HepG2 (cell line): ENCODE data around the gene TRERF1. TPM values are rescaled to one million over a fixed set of nuclear protein-coding genes. Genes with fewer than 3 reads are reported as not detected.

Experiments used
- ATAC-seq: fragments of 200-7000 bp; cut with Tn5 transposase; 3 replicates; pipeline ENCODE4 v1.9.1; 2020; ENCODE audit warnings: mild to moderate bottlenecking, moderate library complexity
- BruUV-seq: library from RNA; stranded (reverse); fragments of 400-500 nt; replicated peaks from 2 replicates; lab custom pipeline; 2021; lab: Mats Ljungman, UMichigan
- CTCF ChIA-PET: fragments of 300-600 bp; formaldehyde crosslinking; extraction: SDS; loops from one replicate; lab custom pipeline; 2021; ENCODE audit warnings: low total read pairs, inconsistent platforms, low intra/inter-chr PET ratio; lab: Yijun Ruan, JAX
- POLR2A ChIA-PET: fragments of 350-600 bp; sonication (Branson Sonifier 250); formaldehyde crosslinking; loops from one replicate; lab custom pipeline; 2020; ENCODE audit warnings: antibody characterized with exemption, inconsistent platforms; lab: Yijun Ruan, JAX
- DNase-seq: peaks from one replicate; pipeline ENCODE4 v3.0.0-alpha.2; 2015; ENCODE audit warnings: low spot score
- FAIRE-seq: peaks from 3 replicates; lab custom pipeline; 2011; peaks lifted over from hg19 to GRCh38; lab: Jason Lieb, UNC
- H2AFZ ChIP-seq: one replicate; pipeline ENCODE4 v1.6.1; 2011; ENCODE audit warnings: low read length, inconsistent platforms
- H3K27ac ChIP-seq: fragments of 300-600 bp; 3 replicates; pipeline ENCODE4 v1.8.0; 2011; ENCODE audit warnings: mixed run types, mild to moderate bottlenecking, mixed read lengths, low read length, inconsistent platforms; ENCODE audit not compliant: insufficient read depth; ENCODE audit errors: extremely low read length
- H3K27me3 ChIP-seq, 2 experiments: fragments of 200-600 bp in 1 of 2; 2 replicates in 1 of 2; 3 replicates in 1 of 2; pipeline versions ENCODE4 v1.6.0 to v1.8.0; 2011; ENCODE audit warnings: low read length in 2 of 2, mild to moderate bottlenecking in 2 of 2, moderate library complexity in 2 of 2, inconsistent platforms in 1 of 2; ENCODE audit not compliant: insufficient read depth in 2 of 2, control insufficient read depth in 1 of 2
- H3K36me3 ChIP-seq, 2 experiments: fragments of 200-600 bp in 1 of 2; replicated peaks in 1 of 2; 2 replicates in 1 of 2; 3 replicates in 1 of 2; pipeline versions ENCODE4 v1.5.1 to v1.8.0; 2011; ENCODE audit warnings: low read length in 2 of 2, inconsistent platforms in 1 of 2; ENCODE audit not compliant: insufficient read depth in 2 of 2, control insufficient read depth in 1 of 2
- H3K4me1 ChIP-seq: 2 replicates; pipeline ENCODE4 v1.5.1; 2012; ENCODE audit warnings: low read length, inconsistent platforms; ENCODE audit not compliant: insufficient read depth
- H3K4me2 ChIP-seq: 2 replicates; pipeline ENCODE4 v1.6.0; 2011; ENCODE audit warnings: low read depth, low read length, inconsistent platforms
- H3K4me3 ChIP-seq, 3 experiments: fragments of 200-600 bp in 1 of 3; sonication (generic), shearing (Covaris generic) in 1 of 3; replicated peaks in 1 of 3; 2 replicates each; pipeline ENCODE4 v1.5.1; 2011 to 2016; ENCODE audit warnings: low read length in 3 of 3, inconsistent platforms in 2 of 3, low read depth in 2 of 3, mild to moderate bottlenecking in 2 of 3, control low read depth in 1 of 3, mixed read lengths in 1 of 3; ENCODE audit not compliant: insufficient read depth in 1 of 3
- H3K79me2 ChIP-seq: one replicate; pipeline ENCODE4 v1.6.1; 2011; ENCODE audit warnings: low read length, inconsistent platforms; ENCODE audit not compliant: insufficient read depth
- H3K9ac ChIP-seq: 2 replicates; pipeline ENCODE4 v1.6.0; 2011; ENCODE audit warnings: mild to moderate bottlenecking, low read depth, low read length, inconsistent platforms; ENCODE audit not compliant: insufficient read depth
- H3K9me3 ChIP-seq: 2 replicates; pipeline ENCODE4 v1.5.1; 2012; ENCODE audit warnings: mild to moderate bottlenecking, low read length
- H4K20me1 ChIP-seq: 2 replicates; pipeline ENCODE4 v1.6.0; 2011; ENCODE audit warnings: inconsistent platforms, mild to moderate bottlenecking, low read length, moderate library complexity; ENCODE audit not compliant: insufficient read depth
- CREBL2 ChIP-seq: sonication (generic); formaldehyde crosslinking; IDR thresholded peaks from 2 replicates; pipeline ENCODE4 v1.8.1; 2023; ENCODE audit warnings: missing genetic modification reagents, mild to moderate bottlenecking, borderline replicate concordance
- FOSL2 ChIP-seq: sonication (generic); formaldehyde crosslinking; IDR thresholded peaks from 2 replicates; pipeline ENCODE4 v1.4.0; 2020; ENCODE audit warnings: missing genetic modification reagents
- FOXO1 ChIP-seq: sonication (generic); formaldehyde crosslinking; IDR thresholded peaks from 2 replicates; pipeline ENCODE4 v1.4.0; 2020; ENCODE audit warnings: missing genetic modification reagents
- PLSCR1 ChIP-seq: sonication (generic); formaldehyde crosslinking; IDR thresholded peaks from 2 replicates; pipeline ENCODE4 v1.5.0; 2020; ENCODE audit warnings: missing genetic modification reagents, mild to moderate bottlenecking, borderline replicate concordance
- ZBTB40 ChIP-seq, 2 experiments: fragments of 450-650 bp in 1 of 2; sonication (generic) in 1 of 2; formaldehyde crosslinking in 1 of 2; IDR thresholded peaks; 2 replicates each; pipeline versions ENCODE4 v1.6.1 to v1.8.0; 2016 to 2022; ENCODE audit warnings: antibody characterized with exemption in 1 of 2, mild to moderate bottlenecking in 1 of 2, missing genetic modification reagents in 1 of 2
- ZFP41 ChIP-seq: sonication (generic); formaldehyde crosslinking; IDR thresholded peaks from 2 replicates; pipeline ENCODE4 v1.4.0; 2020; ENCODE audit warnings: mild to moderate bottlenecking, missing genetic modification reagents, borderline replicate concordance
- ZFY ChIP-seq: sonication (generic); formaldehyde crosslinking; IDR thresholded peaks from 2 replicates; pipeline ENCODE4 v1.4.0; 2020; ENCODE audit warnings: missing genetic modification reagents
- ZNF333 ChIP-seq: sonication (generic); formaldehyde crosslinking; IDR thresholded peaks from 2 replicates; pipeline ENCODE4 v1.4.0; 2020; ENCODE audit warnings: mild to moderate bottlenecking, missing genetic modification reagents, borderline replicate concordance
- ZNF543 ChIP-seq: sonication (generic); formaldehyde crosslinking; IDR thresholded peaks from 2 replicates; pipeline ENCODE4 v1.4.0; 2020; ENCODE audit warnings: mild to moderate bottlenecking, missing genetic modification reagents
- ZNF558 ChIP-seq: sonication (generic); formaldehyde crosslinking; IDR thresholded peaks from 2 replicates; pipeline ENCODE4 v1.9.0; 2022; ENCODE audit warnings: mild to moderate bottlenecking, missing genetic modification reagents, borderline replicate concordance
- ZNF644 ChIP-seq: IDR thresholded peaks from 2 replicates; pipeline ENCODE4 v1.6.1; 2016; ENCODE audit warnings: low read depth
- ZNF749 ChIP-seq: sonication (generic); formaldehyde crosslinking; IDR thresholded peaks from 2 replicates; pipeline ENCODE4 v1.8.0; 2022; ENCODE audit warnings: mild to moderate bottlenecking, missing genetic modification reagents, moderate library complexity, borderline replicate concordance
- ZNF768 ChIP-seq: sonication (generic); formaldehyde crosslinking; IDR thresholded peaks from 2 replicates; pipeline ENCODE4 v1.4.0; 2020; ENCODE audit warnings: missing genetic modification reagents
- WGBS: methylation state at CpG from one replicate; pipeline ENCODE4 v1.1.6; 2017; ENCODE audit warnings: low lambda C conversion rate; 5-methylcytosine and 5-hydroxymethylcytosine counted together
- in situ Hi-C: cut with HindIII; loops from 2 replicates; pipeline ENCODE4 v1.10.0; 2017; ENCODE audit warnings: low pct_unique_long_range_greater_than_20kb; ENCODE audit not compliant: extremely low pct_ligation_motif_present
- intact Hi-C: fragments of 100-400 bp; cut with micrococcal nuclease; formaldehyde crosslinking; loops from one replicate; pipeline ENCODE4 v1.10.0; 2022; ENCODE audit not compliant: unreplicated experiment
- polyA plus RNA-seq, 8 experiments: library from polyadenylated mRNA; depleted of rRNA in 3 of 8; stranded (reverse) in 7 of 8; unstranded in 1 of 8; fragments of >200 nt; fragmentation: Illumina TruSeq in 4 of 8; extraction: Trizol in 4 of 8; gene quantifications; 2 replicates each; pipeline versions ENCODE4 v1.2.1 to v1.2.3, GENCODE V29; 2011 to 2016; ENCODE audit warnings: low read depth in 4 of 8, missing spikeins in 1 of 8, mixed read lengths in 1 of 8; ENCODE audit not compliant: insufficient read depth in 1 of 8
- total RNA-seq, 5 experiments: library from RNA; depleted of rRNA; stranded (reverse); fragments of >200 nt; fragmentation: Illumina TruSeq; extraction: Trizol; gene quantifications; 2 replicates each; pipeline ENCODE4 v1.2.3, GENCODE V29; 2016; ENCODE audit warnings: low read depth in 1 of 5

TRERF1 gene
- total and polyA plus RNA-seq, 2 of the 13 experiments (the other 11 are each of a cell fraction or from before 2014, with no cell fraction given), result 0.02 TPM; not detected in 1

GRCh38 chr6:42403421-42403820 lies 48.3 kb downstream of the TRERF1 start (continued):
- TF ChIP-seq CREBL2 (CRISPR knock-in tag) (no peak), ZNF543 (CRISPR knock-in tag) (no peak), ZFY (CRISPR knock-in tag) (no peak), ZNF749 (CRISPR knock-in tag) (no peak), ZNF558 (CRISPR knock-in tag) (no peak)

GRCh38 chr6:42402184-42402583 lies 49.5 kb downstream of the TRERF1 start:
- Histone ChIP-seq H3K4me3 (no peak overlapping the region), H4K20me1 (no peaks in the 10 kb centered on the region; the same call in 1 of the 2 replicates), H2AFZ (no peak overlapping the region), H3K79me2 (no peaks in the 10 kb centered on the region), H3K36me3 (no peaks in the 10 kb centered on the region), H3K9me3 (no peaks in the 10 kb centered on the region), H3K9ac (no peak overlapping the region), H3K4me2 (no peak overlapping the region), H3K27ac (no peak overlapping the region), H3K4me1 (no peaks in the 10 kb centered on the region), H3K27me3 (peaks cover 0 to 25% of the 10 kb centered on the region in 2 experiments; a peak in 2 of 5 replicates)
- ChIA-PET POLR2A (no interaction called here), CTCF (no interaction called here)
- intact Hi-C loops, result no loop called here
- ATAC-seq, result no peak
- TF ChIP-seq ZBTB40 (IDR thresholded peaks at IDR 0.05) (no peak), ZBTB40 (CRISPR knock-in tag; IDR thresholded peaks at IDR 0.05) (no peak), PLSCR1 (CRISPR knock-in tag) (no peak), FOSL2 (0 out of 2 replicates have a peak, but pooled peaks have one; percentile 21), ZFP41 (no peak), FOXO1 (CRISPR knock-in tag) (no peak), ZNF768 (CRISPR knock-in tag) (no peak), ZNF644 (CRISPR knock-in tag) (no peak), ZNF333 (CRISPR knock-in tag) (no peak)
- in situ Hi-C loops, result no loop called here
- no peak for DNase-seq
- no peak for FAIRE-seq
- WGBS, result 13% methylated on average over 5 of the region's 5 CpGs
- BruUV-seq, result no TSS peak
